HepG2 (cell line): ENCODE results near the gene CEP44. TPM values are rescaled to one million over a fixed set of nuclear protein-coding genes. Genes with fewer than 3 reads are reported as not detected.

Experiments
- CCDC6 ChIP-seq: sonication (generic); formaldehyde crosslinking; IDR thresholded peaks from 2 replicates; pipeline ENCODE4 v1.8.1; 2022; ENCODE audit warnings: mild to moderate bottlenecking, missing genetic modification reagents, moderate library complexity
- E2F2 ChIP-seq: sonication (generic); formaldehyde crosslinking; IDR thresholded peaks from 2 replicates; pipeline ENCODE4 v1.4.0; 2020; ENCODE audit warnings: missing genetic modification reagents, borderline replicate concordance
- FOXP4 ChIP-seq: sonication (generic); formaldehyde crosslinking; IDR thresholded peaks from 2 replicates; pipeline ENCODE4 v1.4.0; 2020; ENCODE audit warnings: missing genetic modification reagents
- JUNB ChIP-seq: sonication (generic); formaldehyde crosslinking; IDR thresholded peaks from 2 replicates; pipeline ENCODE4 v1.8.0; 2022; ENCODE audit warnings: missing genetic modification reagents, mild to moderate bottlenecking, borderline replicate concordance
- MIER2 ChIP-seq: IDR thresholded peaks from 2 replicates; pipeline ENCODE4 v1.6.1; 2016; ENCODE audit warnings: missing biosample characterization, missing genetic modification reagents
- NFIC ChIP-seq: IDR thresholded peaks from 2 replicates; pipeline ENCODE4 v1.6.1; 2012; ENCODE audit warnings: mild to moderate bottlenecking, low read length, inconsistent platforms
- NR1H2 ChIP-seq: sonication (generic); formaldehyde crosslinking; IDR thresholded peaks from 2 replicates; pipeline ENCODE4 v1.8.1; 2022; ENCODE audit warnings: low read depth, missing genetic modification reagents, borderline replicate concordance
- NR2F2 ChIP-seq: IDR thresholded peaks from 2 replicates; pipeline ENCODE4 v1.6.1; 2012; ENCODE audit warnings: low read depth, inconsistent platforms, borderline replicate concordance
- PAF1 ChIP-seq: IDR thresholded peaks from 2 replicates; pipeline ENCODE4 v1.6.1; 2016; ENCODE audit warnings: missing genetic modification reagents, missing compliant biosample characterization
- SP4 ChIP-seq: sonication (generic); formaldehyde crosslinking; IDR thresholded peaks from 2 replicates; pipeline ENCODE4 v1.8.1; 2023; ENCODE audit warnings: mild to moderate bottlenecking, missing genetic modification reagents
- STAT5B ChIP-seq: sonication (generic); formaldehyde crosslinking; IDR thresholded peaks from 2 replicates; pipeline ENCODE4 v1.4.0; 2020; ENCODE audit warnings: missing genetic modification reagents
- TFAP4 ChIP-seq: sonication (generic); IDR thresholded peaks from 2 replicates; pipeline ENCODE4 v1.6.1; 2016; ENCODE audit warnings: low read depth, borderline replicate concordance
- ZBTB21 ChIP-seq: sonication (generic); formaldehyde crosslinking; IDR thresholded peaks from 2 replicates; pipeline ENCODE4 v1.4.0; 2020; ENCODE audit warnings: missing genetic modification reagents
- ZNF264 ChIP-seq: sonication (generic); formaldehyde crosslinking; IDR thresholded peaks from 2 replicates; pipeline ENCODE4 v1.4.0; 2020; ENCODE audit warnings: missing genetic modification reagents
- ZNF296 ChIP-seq: sonication (generic); formaldehyde crosslinking; conservative IDR thresholded peaks from 2 replicates; pipeline ENCODE4 v1.5.0; 2020; ENCODE audit warnings: mild to moderate bottlenecking, missing genetic modification reagents
- ZNF343 ChIP-seq: sonication (generic); formaldehyde crosslinking; IDR thresholded peaks from 2 replicates; pipeline ENCODE4 v1.4.0; 2020; ENCODE audit warnings: mild to moderate bottlenecking, missing genetic modification reagents
- ZNF678 ChIP-seq: sonication (generic); formaldehyde crosslinking; IDR thresholded peaks from 2 replicates; pipeline ENCODE4 v1.4.0; 2020; ENCODE audit warnings: mild to moderate bottlenecking, missing genetic modification reagents
- ZNF776 ChIP-seq: sonication (generic); formaldehyde crosslinking; IDR thresholded peaks from 2 replicates; pipeline ENCODE4 v1.4.0; 2020; ENCODE audit warnings: mild to moderate bottlenecking, missing genetic modification reagents
- ZNF792 ChIP-seq: IDR thresholded peaks from 2 replicates; pipeline ENCODE4 v1.6.1; 2016
- polyA plus RNA-seq, 8 experiments: library from polyadenylated mRNA; depleted of rRNA in 3 of 8; stranded (reverse) in 7 of 8; unstranded in 1 of 8; fragments of >200 nt; fragmentation: Illumina TruSeq in 4 of 8; extraction: Trizol in 4 of 8; gene quantifications; 2 replicates each; pipeline versions ENCODE4 v1.2.1 to v1.2.3, GENCODE V29; 2011 to 2016; ENCODE audit warnings: low read depth in 4 of 8, missing spikeins in 1 of 8, mixed read lengths in 1 of 8; ENCODE audit not compliant: insufficient read depth in 1 of 8
- total RNA-seq, 5 experiments: library from RNA; depleted of rRNA; stranded (reverse); fragments of >200 nt; fragmentation: Illumina TruSeq; extraction: Trizol; gene quantifications; 2 replicates each; pipeline ENCODE4 v1.2.3, GENCODE V29; 2016; ENCODE audit warnings: low read depth in 1 of 5
- TF ChIP-seq, protein P1 (sequence below): sonication (generic); formaldehyde crosslinking; conservative IDR thresholded peaks from 2 replicates; pipeline ENCODE4 v1.8.0; 2022; ENCODE audit warnings: low read depth, missing genetic modification reagents
- TF ChIP-seq, protein P2 (sequence below): sonication (generic); formaldehyde crosslinking; IDR thresholded peaks from 2 replicates; pipeline ENCODE4 v1.5.0; 2020; ENCODE audit warnings: missing genetic modification reagents

Gene CEP44
- total and polyA plus RNA-seq, 2 of the 13 experiments (the other 11 are each of a cell fraction or from before 2014, with no cell fraction given): 5.5 to 11.9 TPM

DNA sequence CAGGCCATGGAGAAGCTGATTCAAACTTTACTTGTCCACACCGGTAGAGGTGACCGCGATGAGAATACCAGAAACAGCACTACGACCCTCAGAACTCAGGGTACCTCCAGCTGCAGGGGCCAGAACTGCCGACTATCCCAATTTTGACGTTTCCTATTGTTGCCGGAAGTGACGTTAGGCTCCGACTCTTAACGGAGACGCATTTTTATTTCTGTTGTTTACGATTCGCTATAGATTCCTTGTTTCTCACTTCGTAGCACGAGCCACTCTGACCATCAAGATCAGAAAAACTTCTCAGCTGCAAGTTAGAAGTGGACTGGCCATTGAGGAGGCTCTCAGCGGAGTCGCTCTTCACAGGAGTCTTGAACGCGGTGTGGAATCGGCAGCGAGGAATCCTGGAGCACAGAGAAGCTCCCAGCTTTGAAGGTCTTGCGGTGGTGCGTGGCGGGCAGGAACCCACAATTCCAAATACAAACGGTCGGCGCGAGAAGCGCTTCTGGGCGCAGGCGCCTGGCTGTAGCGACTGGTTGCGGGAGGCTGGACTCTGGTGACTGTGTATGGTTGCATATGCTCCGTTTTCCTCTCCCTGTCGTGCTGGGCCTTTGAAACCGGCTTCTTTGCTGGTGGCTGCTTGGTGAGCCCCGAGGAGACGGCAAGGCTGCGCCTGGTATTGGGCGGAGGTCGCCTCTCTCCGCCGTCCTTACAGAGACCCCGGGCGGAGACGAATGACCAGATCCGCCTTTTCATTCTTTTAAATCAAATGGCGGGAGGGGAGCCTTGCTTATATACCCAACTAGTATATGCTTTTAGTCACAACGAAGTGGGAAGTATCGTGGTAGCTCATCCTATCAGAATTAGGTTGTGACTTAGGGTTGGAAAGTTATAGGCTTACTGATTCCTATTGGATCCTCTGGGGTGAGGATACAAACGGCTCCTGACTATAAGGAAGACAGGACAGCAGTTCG, at the start of gene CEP44, which contains the start of gene FBXO8 (continued):
- TF ChIP-seq E2F2 (CRISPR knock-in tag) (no peak), STAT5B (CRISPR knock-in tag) (no peak), ZNF776 (CRISPR knock-in tag) (peak; percentile 61; the same call in 1 of the 2 replicates), ZNF792 (CRISPR knock-in tag) (0 out of 2 replicates have a peak, but pooled peaks have one; percentile 21), NFIC (peak; percentile 56; the same call in 1 of the 2 replicates), NR1H2 (CRISPR knock-in tag) (no peak), ZNF296 (CRISPR knock-in tag) (no peak), MIER2 (CRISPR knock-in tag) (no peak), ZNF343 (0 out of 2 replicates have a peak, but pooled peaks have one; percentile 58), CCDC6 (peak; percentile 76; the same call in 1 of the 2 replicates), PAF1 (CRISPR knock-in tag) (no peak), ZBTB21 (CRISPR knock-in tag) (0 out of 2 replicates have a peak, but pooled peaks have one; percentile 38), SP4 (CRISPR knock-in tag) (peak; percentile 85), ZNF264 (peak; percentile 65; the same call in 1 of the 2 replicates), NR2F2 (no peak), TFAP4 (no peak), JUNB (peak; percentile 44; the same call in 1 of the 2 replicates), FOXP4 (CRISPR knock-in tag) (peak; percentile 39; the same call in 1 of the 2 replicates), ZNF678 (CRISPR knock-in tag) (no peak)
- TF ChIP-seq, protein P1, sequence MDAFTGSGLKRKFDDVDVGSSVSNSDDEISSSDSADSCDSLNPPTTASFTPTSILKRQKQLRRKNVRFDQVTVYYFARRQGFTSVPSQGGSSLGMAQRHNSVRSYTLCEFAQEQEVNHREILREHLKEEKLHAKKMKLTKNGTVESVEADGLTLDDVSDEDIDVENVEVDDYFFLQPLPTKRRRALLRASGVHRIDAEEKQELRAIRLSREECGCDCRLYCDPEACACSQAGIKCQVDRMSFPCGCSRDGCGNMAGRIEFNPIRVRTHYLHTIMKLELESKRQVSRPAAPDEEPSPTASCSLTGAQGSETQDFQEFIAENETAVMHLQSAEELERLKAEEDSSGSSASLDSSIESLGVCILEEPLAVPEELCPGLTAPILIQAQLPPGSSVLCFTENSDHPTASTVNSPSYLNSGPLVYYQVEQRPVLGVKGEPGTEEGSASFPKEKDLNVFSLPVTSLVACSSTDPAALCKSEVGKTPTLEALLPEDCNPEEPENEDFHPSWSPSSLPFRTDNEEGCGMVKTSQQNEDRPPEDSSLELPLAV (CRISPR knock-in tag): no peak
- TF ChIP-seq, protein P2, sequence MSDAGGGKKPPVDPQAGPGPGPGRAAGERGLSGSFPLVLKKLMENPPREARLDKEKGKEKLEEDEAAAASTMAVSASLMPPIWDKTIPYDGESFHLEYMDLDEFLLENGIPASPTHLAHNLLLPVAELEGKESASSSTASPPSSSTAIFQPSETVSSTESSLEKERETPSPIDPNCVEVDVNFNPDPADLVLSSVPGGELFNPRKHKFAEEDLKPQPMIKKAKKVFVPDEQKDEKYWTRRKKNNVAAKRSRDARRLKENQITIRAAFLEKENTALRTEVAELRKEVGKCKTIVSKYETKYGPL (CRISPR knock-in tag): peak; percentile 37; the same call in 1 of the 2 replicates
